ENCODE data around the gene INAFM1.
"Not testable (repeated sequence)": the region's sequence is repeated elsewhere in the genome, so short reads cannot be mapped to it uniquely, and the experiment has no call there.

Gene INAFM1

GRCh38 chr19:47240996-47241918 is 33.4 kb upstream of the INAFM1 start:
- DNase-seq (ENCODE audit: low read depth, low spot score): peak; percentile 72

GRCh38 chr19:47241919-47242577 is 32.6 kb upstream of the INAFM1 start:
- no peak for DNase-seq (ENCODE audit: low read depth, low spot score)

GRCh38 chr19:47243364-47243775 is 31.3 kb upstream of the INAFM1 start:
- no peak for DNase-seq (ENCODE audit: low read depth, low spot score)

GRCh38 chr19:47243776-47244547 is 30.7 kb upstream of the INAFM1 start:
- DNase-seq (ENCODE audit: low read depth, low spot score): peak; percentile 71

- peak; percentile 67 for DNase-seq (ENCODE audit: low read depth, low spot score)
Measured at GRCh38 chr19:47247308-47247990, 27.2 kb upstream of the INAFM1 start.

- not testable (repeated sequence) for DNase-seq (ENCODE audit: low read depth, low spot score)
Measured at GRCh38 chr19:47253016-47253415, 21.7 kb upstream of the INAFM1 start.

- no peak for DNase-seq (ENCODE audit: low read depth, low spot score)
Measured at GRCh38 chr19:47253467-47253881, 21.2 kb upstream of the INAFM1 start.

- no peak for DNase-seq (ENCODE audit: low read depth, low spot score)
Measured at GRCh38 chr19:47253970-47254369, 20.7 kb upstream of the INAFM1 start.

GRCh38 chr19:47255879-47256692 is 18.6 kb upstream of the INAFM1 start, which contains the start of gene CCDC9:
Gene CCDC9, plus strand, starts transcription at chr19:47256525. Its CDS starts 1,876 bp downstream, at chr19:47258401.
- DNase-seq (ENCODE audit: low read depth, low spot score): peak; percentile 86

GRCh38 chr19:47256693-47257410 is 17.8 kb upstream of the INAFM1 start:
- DNase-seq (ENCODE audit: low read depth, low spot score): peak; percentile 97

GRCh38 chr19:47257411-47258169 is 17.1 kb upstream of the INAFM1 start:
- DNase-seq (ENCODE audit: low read depth, low spot score): no peak

GRCh38 chr19:47258434-47258833 is 16.3 kb upstream of the INAFM1 start:
- DNase-seq (ENCODE audit: low read depth, low spot score): no peak

- no peak for DNase-seq (ENCODE audit: low read depth, low spot score)
Measured at GRCh38 chr19:47258895-47259555, 15.7 kb upstream of the INAFM1 start.

GRCh38 chr19:47260476-47260875 is 14.2 kb upstream of the INAFM1 start:
- no peak for DNase-seq (ENCODE audit: low read depth, low spot score)

GRCh38 chr19:47261946-47262793 is 12.5 kb upstream of the INAFM1 start:
- DNase-seq (ENCODE audit: low read depth, low spot score): not testable (repeated sequence)

GRCh38 chr19:47264629-47265028 is 10.1 kb upstream of the INAFM1 start:
- no peak for DNase-seq (ENCODE audit: low read depth, low spot score)

- DNase-seq (ENCODE audit: low read depth, low spot score): no peak
Measured at GRCh38 chr19:47266401-47266941, 8.2 kb upstream of the INAFM1 start.

Data from activated CD4-positive, CD25-positive, alpha-beta regulatory T cell treated with anti-CD3 and anti-CD28 coated beads, Interleukin-2, amount 50 U/mL, for 16 hours (primary cell).